8988T (cell line): Measurements from ENCODE around the gene CHST2.
"Not testable (repeated sequence)": the region's sequence is repeated elsewhere in the genome, so short reads cannot be mapped to it uniquely, and the experiment has no call there.

ENCODE experiments used
- DNase-seq: peaks from one replicate; pipeline ENCODE4 v3.0.0; 2011

The CHST2 gene

GRCh38 chr3:143119009-143119914, at the start of gene CHST2:
Gene CHST2 (plus strand): TSS chr3:143119771. CDS start chr3:143120817, 1,046 bp downstream.
- DNase-seq: no peak

- no peak for DNase-seq
These were observed 48.5 kb upstream of the CHST2 start for GRCh38 chr3:143070977-143071551.

- no peak for DNase-seq
These were observed 47.8 kb upstream of the CHST2 start for GRCh38 chr3:143071776-143072175.

- DNase-seq: not testable (repeated sequence)
These were observed 47.1 kb upstream of the CHST2 start for GRCh38 chr3:143072298-143073020.

- not testable (repeated sequence) for DNase-seq
These were observed 46.0 kb upstream of the CHST2 start for GRCh38 chr3:143073541-143073940.

GRCh38 chr3:143073983-143074382, 45.6 kb upstream of the CHST2 start:
- not testable (repeated sequence) for DNase-seq

- DNase-seq: no peak
These were observed 40.7 kb upstream of the CHST2 start for GRCh38 chr3:143078883-143079282.

- DNase-seq: no peak
These were observed 39.4 kb upstream of the CHST2 start for GRCh38 chr3:143080196-143080595.

- DNase-seq: no peak
These were observed 38.2 kb upstream of the CHST2 start for GRCh38 chr3:143081365-143081764.

GRCh38 chr3:143081844-143082778, 37.5 kb upstream of the CHST2 start:
- no peak for DNase-seq

- DNase-seq: no peak
These were observed 35.8 kb upstream of the CHST2 start for GRCh38 chr3:143083781-143084180.

GRCh38 chr3:143084856-143085731, 34.5 kb upstream of the CHST2 start:
- DNase-seq: no peak

GRCh38 chr3:143088835-143089234, 30.7 kb upstream of the CHST2 start:
- DNase-seq: no peak

GRCh38 chr3:143089965-143090364, 29.6 kb upstream of the CHST2 start:
- DNase-seq: no peak

- DNase-seq: no peak
These were observed 29.1 kb upstream of the CHST2 start for GRCh38 chr3:143090486-143090885.

GRCh38 chr3:143090976-143091837, 28.4 kb upstream of the CHST2 start:
- no peak for DNase-seq

- DNase-seq: no peak
These were observed 27.4 kb upstream of the CHST2 start for GRCh38 chr3:143092191-143092590.

- DNase-seq: no peak
These were observed 23.8 kb upstream of the CHST2 start for GRCh38 chr3:143095813-143096212.

- DNase-seq: no peak
These were observed 21.4 kb upstream of the CHST2 start for GRCh38 chr3:143098032-143098764.

GRCh38 chr3:143099210-143099609, 20.4 kb upstream of the CHST2 start:
- DNase-seq: no peak
